H1 (cell line): Measurements from ENCODE around the gene COL19A1. TPM values are rescaled to one million over a fixed set of nuclear protein-coding genes. Genes with fewer than 3 reads are reported as not detected.

Experiments used
- CTCF ChIA-PET: fragments of 300-600 bp; sonication (Branson Sonifier 250); formaldehyde crosslinking; loops from one replicate; lab custom pipeline; 2021; ENCODE audit not compliant: partially characterized antibody; lab: Charles Lee
- POLR2A ChIA-PET: fragments of 300-600 bp; sonication (Branson Sonifier 250); formaldehyde crosslinking; loops from one replicate; lab custom pipeline; 2021; ENCODE audit warnings: inconsistent platforms; ENCODE audit not compliant: partially characterized antibody; lab: Charles Lee
- DNase-seq, 2 experiments: peaks; one replicate each; pipeline versions ENCODE4 v3.0.0 to v3.0.0-alpha.2; 2010 to 2022; ENCODE audit warnings: low spot score in 2 of 2, low read depth in 1 of 2, mixed read lengths in 1 of 2
- FAIRE-seq: peaks from 2 replicates; lab custom pipeline; 2011; peaks lifted over from hg19 to GRCh38; lab: Jason Lieb, UNC
- H2AFZ ChIP-seq: 2 replicates; pipeline ENCODE4 v1.8.1; 2012; ENCODE audit warnings: low read length, inconsistent platforms
- H2AK5ac ChIP-seq: 2 replicates; pipeline ENCODE4 v1.6.1; 2013; ENCODE audit warnings: low read depth, low read length
- H2BK120ac ChIP-seq: replicated peaks from 2 replicates; pipeline ENCODE3; 2013; ENCODE audit warnings: low read depth, low read length, inconsistent platforms
- H2BK12ac ChIP-seq: 2 replicates; pipeline ENCODE4 v1.6.1; 2013; ENCODE audit warnings: low read depth, low read length
- H2BK15ac ChIP-seq: 2 replicates; pipeline ENCODE4 v1.6.1; 2013; ENCODE audit warnings: low read length
- H2BK20ac ChIP-seq: 2 replicates; pipeline ENCODE4 v1.6.1; 2013; ENCODE audit warnings: low read length
- H2BK5ac ChIP-seq: 2 replicates; pipeline ENCODE4 v1.6.1; 2013; ENCODE audit warnings: low read depth, low read length
- H3K14ac ChIP-seq: 2 replicates; pipeline ENCODE4 v1.6.1; 2013; ENCODE audit warnings: inconsistent platforms; ENCODE audit not compliant: insufficient read length
- H3K18ac ChIP-seq: 2 replicates; pipeline ENCODE4 v1.6.1; 2013; ENCODE audit warnings: low read length; ENCODE audit errors: extremely low read depth
- H3K23ac ChIP-seq: 2 replicates; pipeline ENCODE4 v1.6.1; 2013; ENCODE audit warnings: inconsistent platforms; ENCODE audit not compliant: insufficient read length
- H3K23me2 ChIP-seq: 2 replicates; pipeline ENCODE4 v1.6.1; 2013; ENCODE audit warnings: low read depth, low read length
- H3K27ac ChIP-seq: 2 replicates; pipeline ENCODE4 v1.6.1; 2011; ENCODE audit warnings: low read depth, low read length, inconsistent platforms
- H3K27me3 ChIP-seq, 4 experiments: replicated peaks in 1 of 4; 1 replicate in 1 of 4; 2 replicates in 3 of 4; pipeline versions ENCODE4 v1.6.1 to v1.8.1; 2011 to 2013; ENCODE audit warnings: low read length in 3 of 4, mild to moderate bottlenecking in 3 of 4, inconsistent platforms in 2 of 4, mixed read lengths in 2 of 4, moderate library complexity in 1 of 4; ENCODE audit not compliant: control insufficient read depth in 3 of 4, insufficient read depth in 3 of 4; ENCODE audit errors: extremely low read depth in 1 of 4
- H3K36me3 ChIP-seq, 4 experiments: 2 replicates each; pipeline versions ENCODE4 v1.6.1 to v1.8.1; 2011 to 2013; ENCODE audit warnings: mild to moderate bottlenecking in 4 of 4, low read length in 3 of 4, moderate library complexity in 2 of 4, control low read depth in 1 of 4, inconsistent platforms in 1 of 4; ENCODE audit not compliant: insufficient read depth in 4 of 4, control insufficient read depth in 2 of 4
- H3K4ac ChIP-seq: replicated peaks from 2 replicates; pipeline ENCODE3; 2013; ENCODE audit warnings: low read length, low read depth, mixed read lengths, inconsistent platforms; ENCODE audit not compliant: insufficient read length
- H3K4me1 ChIP-seq, 4 experiments: replicated peaks in 1 of 4; 1 replicate in 1 of 4; 2 replicates in 3 of 4; pipeline versions ENCODE4 v1.6.1 to v1.8.1; 2011 to 2013; ENCODE audit warnings: low read length in 3 of 4, inconsistent platforms in 2 of 4, mixed read lengths in 1 of 4; ENCODE audit not compliant: insufficient read depth in 4 of 4, control insufficient read depth in 3 of 4
- H3K4me2 ChIP-seq, 2 experiments: 2 replicates each; pipeline versions ENCODE4 v1.6.1 to v1.8.1; 2011 to 2013; ENCODE audit warnings: low read depth in 2 of 2, low read length in 2 of 2, control low read depth in 1 of 2, inconsistent platforms in 1 of 2, mild to moderate bottlenecking in 1 of 2; ENCODE audit not compliant: insufficient read depth in 1 of 2
- H3K4me3 ChIP-seq, 4 experiments: fragments of 200-600, 300-600 bp in 1 of 4; sonication (generic), shearing (Covaris generic), sonication (Bioruptor Twin) in 1 of 4; 2 replicates each; pipeline versions ENCODE4 v1.5.1 to v1.8.1; 2011 to 2016; ENCODE audit warnings: low read length in 4 of 4, low read depth in 3 of 4, control low read depth in 2 of 4, inconsistent platforms in 2 of 4, mild to moderate bottlenecking in 2 of 4, mixed read lengths in 1 of 4, moderate library complexity in 1 of 4; ENCODE audit not compliant: insufficient read depth in 2 of 4; ENCODE audit errors: extremely low read depth in 1 of 4
- H3K56ac ChIP-seq: replicated peaks from 2 replicates; pipeline ENCODE3; 2013; ENCODE audit warnings: low read depth, mild to moderate bottlenecking, mixed read lengths, low read length, inconsistent platforms; ENCODE audit not compliant: insufficient read length
- H3K79me1 ChIP-seq: 2 replicates; pipeline ENCODE4 v1.6.1; 2013; ENCODE audit warnings: low read depth, low read length, control low read depth
- H3K79me2 ChIP-seq, 2 experiments: 2 replicates each; pipeline versions ENCODE4 v1.6.1 to v1.8.1; 2012 to 2013; ENCODE audit warnings: low read length in 2 of 2, mild to moderate bottlenecking in 2 of 2, inconsistent platforms in 1 of 2; ENCODE audit not compliant: insufficient read depth in 2 of 2, control insufficient read depth in 1 of 2
- H3K9ac ChIP-seq, 4 experiments: replicated peaks in 1 of 4; 1 replicate in 1 of 4; 2 replicates in 3 of 4; pipeline versions ENCODE4 v1.6.1 to v1.8.1; 2011 to 2013; ENCODE audit warnings: low read depth in 3 of 4, low read length in 3 of 4, control low read depth in 2 of 4, mild to moderate bottlenecking in 2 of 4, moderate library complexity in 2 of 4, inconsistent platforms in 1 of 4; ENCODE audit errors: extremely low read depth in 1 of 4
- H3K9me3 ChIP-seq, 2 experiments: 2 replicates each; pipeline versions ENCODE4 v1.6.1 to v1.8.1; 2012 to 2013; ENCODE audit warnings: mild to moderate bottlenecking in 2 of 2, moderate library complexity in 2 of 2, control low read depth in 1 of 2, inconsistent platforms in 1 of 2, low read depth in 1 of 2, low read length in 1 of 2, mixed read lengths in 1 of 2; ENCODE audit not compliant: insufficient read depth in 2 of 2
- H4K20me1 ChIP-seq, 2 experiments: replicated peaks in 1 of 2; 2 replicates each; pipeline versions ENCODE3 to v1.8.1; 2011 to 2013; ENCODE audit warnings: inconsistent platforms in 2 of 2, low read length in 2 of 2, mild to moderate bottlenecking in 1 of 2; ENCODE audit not compliant: insufficient read depth in 2 of 2, control insufficient read depth in 1 of 2
- H4K5ac ChIP-seq: 2 replicates; pipeline ENCODE4 v1.6.1; 2013; ENCODE audit warnings: low read length, low read depth, mixed read lengths, inconsistent platforms; ENCODE audit not compliant: insufficient read length
- H4K8ac ChIP-seq: 2 replicates; pipeline ENCODE4 v1.8.0; 2013; ENCODE audit warnings: mild to moderate bottlenecking, moderate library complexity, low read length, inconsistent platforms; ENCODE audit not compliant: insufficient read depth; ENCODE audit errors: extremely low read depth
- H4K91ac ChIP-seq: replicated peaks from 2 replicates; pipeline ENCODE3; 2013; ENCODE audit warnings: low read length, mixed read lengths, inconsistent platforms; ENCODE audit not compliant: insufficient read length
- BACH1 ChIP-seq: IDR thresholded peaks from 2 replicates; pipeline ENCODE4 v1.6.1; 2012; ENCODE audit warnings: low read length, improper control_type of control experiment
- CTBP2 ChIP-seq: IDR thresholded peaks from 2 replicates; pipeline ENCODE4 v1.7.0; 2011; ENCODE audit warnings: borderline replicate concordance, mild to moderate bottlenecking, moderate library complexity, mixed read lengths, low read length; ENCODE audit not compliant: insufficient read depth, insufficient read length
- GABPA ChIP-seq: IDR thresholded peaks from 2 replicates; pipeline ENCODE4 v1.6.1; 2011; ENCODE audit warnings: mild to moderate bottlenecking, low read length, moderate library complexity, borderline replicate concordance; ENCODE audit not compliant: insufficient read depth
- HDAC6 ChIP-seq: IDR thresholded peaks from one replicate; pipeline ENCODE4 v1.7.1; 2012; ENCODE audit warnings: low read depth, mild to moderate bottlenecking, inconsistent platforms, low read length, moderate library complexity
- MAFK ChIP-seq: IDR thresholded peaks from 2 replicates; pipeline ENCODE4 v1.6.1; 2012; ENCODE audit warnings: low read depth, mild to moderate bottlenecking, improper control_type of control experiment, low read length
- SP2 ChIP-seq: IDR thresholded peaks from 2 replicates; pipeline ENCODE4 v1.6.1; 2012; ENCODE audit warnings: mild to moderate bottlenecking, low read length, inconsistent platforms
- WGBS, 2 experiments: shearing (Covaris generic) in 1 of 2; methylation state at CpG; one replicate each; pipeline versions ENCODE4 v1.1.6 to v1.1.7; 2013 to 2015; ENCODE audit warnings: low lambda C conversion rate in 2 of 2, mixed read lengths in 2 of 2, inconsistent platforms in 1 of 2, low coverage in 1 of 2, missing lambda C conversion rate in 1 of 2; ENCODE audit not compliant: insufficient replicate concordance in 2 of 2, insufficient coverage in 1 of 2, insufficient read length in 1 of 2; ENCODE audit errors: extremely low coverage in 1 of 2, missing lambda C conversion rate in 1 of 2; 5-methylcytosine and 5-hydroxymethylcytosine counted together
- polyA plus RNA-seq, 7 experiments: library from polyadenylated mRNA; depleted of rRNA in 3 of 7; stranded (reverse) in 5 of 7; unstranded in 2 of 7; fragments of >200 nt in 5 of 7; fragments of 200-250 nt in 2 of 7; gene quantifications; 1 replicate in 5 of 7; 2 replicates in 1 of 7; 4 replicates in 1 of 7; pipeline versions ENCODE4 v1.2.1 to v1.2.3, GENCODE V29; 2011 to 2013; ENCODE audit warnings: missing spikeins in 2 of 7, mixed read lengths in 2 of 7
- total RNA-seq: library from RNA; stranded (reverse); fragmentation: NEBNext Ultra II Directional; extraction: Animal tissue kit (Norgen Biotek cat#: 25700); gene quantifications from 2 replicates; pipeline ENCODE4 v1.2.1, GENCODE V29; 2021

COL19A1 gene
- total and polyA plus RNA-seq, 2 of the 8 experiments (the other 6 are each of a cell fraction or from before 2014, with no cell fraction given), result not detected

- Histone ChIP-seq H3K27me3 (no peaks in the 10 kb centered on the region), H3K4me3 (no peak overlapping the region), H3K9ac (no peak overlapping the region), H2BK12ac (no peak overlapping the region), H3K23me2 (no peaks in the 10 kb centered on the region), H2BK120ac (no peak overlapping the region), H3K14ac (no peak overlapping the region), H4K5ac (no peak overlapping the region), H3K4ac (no peak overlapping the region), H4K20me1 (no peaks in the 10 kb centered on the region), H3K27ac (no peak overlapping the region), H3K56ac (no peak overlapping the region), H2AFZ (no peak overlapping the region), H3K23ac (no peak overlapping the region), H3K79me2 (no peaks in the 10 kb centered on the region), H3K36me3 (no peaks in the 10 kb centered on the region), H4K8ac (no peak overlapping the region), H2BK15ac (no peak overlapping the region), H3K79me1 (no peaks in the 10 kb centered on the region), H3K4me2 (no peak overlapping the region), H3K9me3 (no peaks in the 10 kb centered on the region), H2BK5ac (no peak overlapping the region), H4K91ac (no peak overlapping the region), H3K18ac (no peak overlapping the region), H3K4me1 (no peaks in the 10 kb centered on the region), H2AK5ac (no peak overlapping the region), H2BK20ac (no peak overlapping the region)
- FAIRE-seq (no peak), DNase-seq (no peak)
- POLR2A ChIA-PET, result no interaction called here
- CTCF ChIA-PET, result interaction anchor here (0.6 to 0.8 kb wide), 2 partner anchors 265 to 1201 kb away, joined by 3 to 4 read pairs; no protein-coding TSS in a partner anchor
- 100% methylated on average over 1 of the region's 1 CpG; no CpG with 5 or more reads in 1 of the 2 experiments for WGBS, 2 experiments
- no peak for TF ChIP-seq HDAC6
- TF ChIP-seq MAFK, result no peak
- no peak for TF ChIP-seq SP2
- TF ChIP-seq CTBP2, result no peak
- no peak for TF ChIP-seq GABPA
- no peak for TF ChIP-seq BACH1
Measured at GRCh38 chr6:69843189-69843588, 23.2 kb upstream of the COL19A1 start.
